Ammon's horn (tissue), 1 donor: ENCODE results near the gene ILF2.

Source experiments
- DNase-seq: peaks from one replicate; pipeline ENCODE4 v3.0.0-alpha.2; 2016; ENCODE audit warnings: low spot score

ILF2 gene

DNA sequence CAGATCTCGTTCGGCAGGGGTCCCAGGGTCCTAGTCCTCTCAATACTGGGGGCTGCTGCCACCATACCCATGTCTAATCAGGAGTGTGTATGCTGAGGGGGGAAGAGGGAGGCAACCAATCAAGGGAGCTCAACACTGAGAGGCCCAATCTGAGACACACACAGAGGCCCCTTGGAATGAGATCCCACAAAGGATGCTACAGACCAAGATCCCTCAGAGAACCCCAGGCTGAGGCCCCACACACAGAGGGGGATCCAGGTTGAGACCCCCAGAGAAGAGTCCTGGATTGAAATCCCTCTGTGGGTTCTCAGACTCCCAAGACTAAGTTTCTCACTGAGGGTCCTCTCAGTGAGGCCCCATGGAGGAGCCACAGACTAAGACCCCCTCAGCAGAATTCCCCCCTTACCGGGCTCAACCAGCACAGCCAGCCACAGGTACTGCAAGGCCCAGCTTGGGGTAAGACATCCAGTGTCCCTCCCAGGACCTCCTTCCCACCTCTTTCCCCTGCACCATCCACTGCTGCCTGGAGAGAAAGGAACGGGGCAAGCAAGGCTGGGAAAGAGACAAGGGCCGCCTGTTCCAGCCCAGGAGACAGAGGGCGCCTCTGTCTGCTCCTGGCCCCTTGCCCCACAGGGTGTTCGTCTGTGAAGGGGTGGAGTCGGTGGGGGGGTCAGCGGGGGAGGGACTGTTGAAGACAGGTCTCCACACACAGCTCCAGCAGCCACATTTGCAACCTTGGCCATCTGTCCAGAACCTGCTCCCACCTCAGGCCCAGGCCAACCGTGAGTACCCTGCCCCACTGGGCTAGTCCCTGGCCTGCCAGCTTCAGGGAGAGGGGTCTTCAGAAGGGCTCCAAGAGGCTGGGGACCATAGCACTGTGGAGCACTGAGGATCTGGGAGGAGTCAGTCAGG, 42.8 kb downstream of the ILF2 start, which contains the start of gene S100A1:
Gene S100A1, plus strand, starts transcription at position 720 of the 912 bp plus-strand sequence. CDS start 2,088 bp downstream, outside the sequence.
- peak; percentile 86 for DNase-seq

DNA sequence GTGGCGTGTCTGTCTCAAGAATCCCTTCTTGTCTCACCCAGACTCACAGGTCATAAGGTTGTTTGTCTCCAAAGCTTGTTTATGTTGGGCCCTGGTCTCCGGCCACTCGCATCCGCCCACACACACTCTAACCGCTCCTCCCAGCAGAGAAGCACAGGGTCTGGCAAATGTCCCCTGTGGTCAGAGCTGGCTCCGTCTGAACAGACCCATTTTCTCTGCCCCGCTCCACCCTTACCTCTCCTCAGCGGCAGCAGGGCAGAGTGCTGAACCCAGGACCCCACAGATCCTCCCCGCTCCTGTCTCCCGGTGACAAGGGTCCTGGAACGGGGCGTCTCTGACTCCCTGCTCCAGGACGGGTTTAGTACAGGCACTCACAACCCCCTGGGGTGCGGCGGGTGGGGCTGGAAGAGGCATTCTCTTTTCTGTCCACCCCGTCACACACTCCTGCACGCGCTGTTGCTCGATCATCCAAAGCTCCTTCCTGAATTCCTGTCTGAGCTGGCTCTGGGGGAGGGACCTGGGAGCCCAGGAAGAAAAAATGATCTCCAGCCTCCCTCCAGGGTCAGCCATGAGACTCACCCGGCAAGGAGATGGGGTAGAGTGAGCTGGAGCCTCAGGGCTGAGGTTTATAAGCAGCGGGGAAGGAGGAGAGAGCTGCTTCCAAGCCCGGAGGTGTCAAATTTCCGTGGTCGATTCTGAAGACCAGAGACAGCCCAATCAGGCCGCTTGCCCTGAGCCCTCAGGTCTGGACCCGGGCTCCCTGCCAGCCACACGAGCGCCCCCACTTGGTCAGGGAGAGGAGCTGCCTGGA, 43.7 kb downstream of the ILF2 start, which contains the start of gene S100A13:
Gene S100A13, minus strand, starts transcription at position 602 of the 811 bp plus-strand sequence. CDS start 1,033 bp downstream, outside the sequence.
- peak; percentile 67 for DNase-seq

DNA sequence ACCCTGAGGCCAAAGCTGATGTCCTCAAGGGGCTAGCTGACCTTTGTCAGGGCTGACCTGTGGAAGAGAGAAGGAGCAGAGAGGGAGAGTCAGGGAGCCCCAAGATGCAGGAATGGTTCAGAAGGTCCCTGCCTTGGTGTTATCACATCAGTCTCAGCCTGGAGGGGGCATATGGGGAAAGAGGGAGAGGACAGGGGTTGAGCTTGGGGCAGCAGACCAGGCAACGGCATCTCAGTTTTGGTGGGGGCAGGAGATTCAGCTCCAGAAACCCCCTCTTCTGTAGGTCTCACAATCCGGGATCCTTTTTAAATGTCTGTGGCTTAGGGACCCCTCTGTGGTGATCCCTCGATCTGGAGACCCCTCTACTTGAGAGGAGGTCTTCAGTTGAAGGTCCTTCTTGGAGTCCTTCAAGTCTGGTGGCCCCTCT, 44.3 kb downstream of the ILF2 start:
- no peak for DNase-seq

- no peak for DNase-seq
Observed at GRCh38 chr1:153624965-153625611, 45.7 kb downstream of the ILF2 start.

DNA sequence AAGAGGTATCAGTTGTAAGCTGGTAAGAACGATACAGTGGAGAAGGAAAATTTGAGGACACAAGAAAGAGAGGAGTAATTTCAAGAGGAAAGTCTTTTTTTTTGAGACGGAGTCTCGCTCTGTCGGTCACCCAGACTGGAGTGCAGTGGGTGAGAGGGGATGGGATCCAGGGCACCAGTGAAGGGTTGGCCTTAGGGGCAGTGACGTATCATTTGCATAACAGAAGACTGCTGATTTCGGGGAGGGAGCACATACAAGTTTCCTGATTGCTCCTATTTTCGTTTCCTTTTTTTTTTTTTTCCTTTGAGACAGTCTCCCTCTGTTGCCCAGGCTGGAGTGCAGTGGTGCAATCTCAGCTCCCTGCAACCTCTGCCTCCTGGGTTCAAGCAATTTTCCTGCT, 47.7 kb downstream of the ILF2 start:
- no peak for DNase-seq

- DNase-seq = no peak
Observed at GRCh38 chr1:153619171-153619570, 51.6 kb downstream of the ILF2 start.

- DNase-seq = no peak
Observed at GRCh38 chr1:153617663-153618062, 53.1 kb downstream of the ILF2 start.

DNA sequence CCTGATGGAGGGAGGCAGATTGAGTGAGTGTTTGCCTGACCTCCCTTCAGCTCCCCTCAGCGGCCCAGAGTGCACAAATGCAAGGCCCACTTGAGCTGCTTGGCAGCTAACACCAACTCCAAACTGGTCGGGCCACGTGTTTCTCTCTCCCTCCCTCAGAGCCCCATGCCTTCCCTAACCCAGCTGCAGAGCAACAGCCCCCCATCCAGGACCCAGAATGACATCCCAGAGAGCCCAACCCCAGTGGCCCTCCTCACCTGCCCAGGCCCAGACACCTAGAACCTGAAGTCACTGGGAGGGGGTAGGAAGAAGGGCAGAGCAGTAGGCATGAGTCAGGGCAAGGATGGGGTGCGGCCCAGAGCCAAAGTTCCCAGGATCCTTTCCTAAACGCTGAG, 53.9 kb downstream of the ILF2 start:
- no peak for DNase-seq

DNA sequence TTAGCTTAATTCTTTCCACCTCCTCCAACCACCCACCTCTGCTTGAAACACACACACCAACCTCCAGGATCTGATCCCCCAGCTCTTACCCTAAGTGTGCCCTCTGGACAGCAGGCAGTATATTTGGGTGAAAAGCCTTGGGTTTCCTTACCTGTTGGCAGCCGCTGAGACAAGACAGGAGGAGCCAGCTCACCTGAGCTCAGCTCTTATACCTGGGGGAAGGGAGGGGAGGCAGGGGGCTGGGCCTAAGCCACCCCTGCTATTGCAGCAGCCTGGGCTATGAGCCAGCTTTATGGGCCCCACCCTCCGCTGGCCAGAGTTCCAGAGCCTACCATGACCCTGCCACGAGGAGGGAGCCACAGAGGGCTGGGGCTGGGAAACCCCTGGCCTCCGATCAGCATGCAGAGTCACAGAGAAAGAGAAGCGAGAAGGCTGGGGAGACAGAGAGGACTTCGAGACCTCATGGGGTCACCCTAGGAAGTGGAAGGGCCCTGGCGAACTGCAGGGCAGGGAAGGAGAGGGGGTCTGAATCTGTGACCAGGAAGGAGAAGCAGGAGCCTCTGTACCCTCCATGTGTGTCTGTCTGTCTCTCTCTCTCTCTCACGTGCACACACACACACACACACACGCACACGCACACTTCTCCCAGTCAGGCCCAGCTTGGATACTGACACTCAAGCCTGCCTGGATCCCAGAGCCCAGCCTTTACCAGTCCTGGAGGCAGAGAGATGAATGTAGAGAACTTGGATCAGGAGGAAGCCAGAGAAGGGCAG, 54.5 kb downstream of the ILF2 start, which contains the start of gene S100A14:
Gene S100A14, minus strand, starts transcription at position 182 of the 773 bp plus-strand sequence. CDS start 467 bp downstream, outside the sequence.
- no peak for DNase-seq

GRCh38 chr1:153615406-153615805, 55.4 kb downstream of the ILF2 start:
- DNase-seq = no peak

- DNase-seq = no peak
Observed at GRCh38 chr1:153614906-153615305, 55.9 kb downstream of the ILF2 start.

GRCh38 chr1:153614189-153614900, 56.4 kb downstream of the ILF2 start:
- DNase-seq = no peak

DNA sequence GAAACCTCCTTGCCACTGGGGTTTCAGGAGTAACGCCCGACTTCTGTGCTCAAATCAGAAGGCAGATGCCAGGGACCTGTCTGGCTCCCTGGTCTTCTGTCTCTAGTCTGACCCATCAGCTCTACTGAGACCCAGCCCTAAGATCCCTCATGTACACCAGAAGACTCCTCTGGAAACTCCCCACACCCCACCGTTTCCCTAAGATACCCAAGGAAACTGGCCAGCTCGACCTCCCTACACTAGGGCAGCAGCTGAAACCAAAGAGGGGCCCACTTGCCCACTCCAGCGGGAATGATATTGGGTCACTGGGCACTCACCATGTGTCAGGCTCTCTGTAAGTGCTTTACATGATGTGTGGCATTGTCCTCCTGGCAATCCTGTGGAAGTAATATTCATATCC, 57.4 kb downstream of the ILF2 start:
- DNase-seq = no peak

GRCh38 chr1:153612755-153613331, 58.0 kb downstream of the ILF2 start, which contains the start of gene S100A16:
TSS of gene S100A16 (minus strand) at chr1:153613137. CDS start at chr1:153608151, 4,986 bp downstream.
- DNase-seq = no peak

DNA sequence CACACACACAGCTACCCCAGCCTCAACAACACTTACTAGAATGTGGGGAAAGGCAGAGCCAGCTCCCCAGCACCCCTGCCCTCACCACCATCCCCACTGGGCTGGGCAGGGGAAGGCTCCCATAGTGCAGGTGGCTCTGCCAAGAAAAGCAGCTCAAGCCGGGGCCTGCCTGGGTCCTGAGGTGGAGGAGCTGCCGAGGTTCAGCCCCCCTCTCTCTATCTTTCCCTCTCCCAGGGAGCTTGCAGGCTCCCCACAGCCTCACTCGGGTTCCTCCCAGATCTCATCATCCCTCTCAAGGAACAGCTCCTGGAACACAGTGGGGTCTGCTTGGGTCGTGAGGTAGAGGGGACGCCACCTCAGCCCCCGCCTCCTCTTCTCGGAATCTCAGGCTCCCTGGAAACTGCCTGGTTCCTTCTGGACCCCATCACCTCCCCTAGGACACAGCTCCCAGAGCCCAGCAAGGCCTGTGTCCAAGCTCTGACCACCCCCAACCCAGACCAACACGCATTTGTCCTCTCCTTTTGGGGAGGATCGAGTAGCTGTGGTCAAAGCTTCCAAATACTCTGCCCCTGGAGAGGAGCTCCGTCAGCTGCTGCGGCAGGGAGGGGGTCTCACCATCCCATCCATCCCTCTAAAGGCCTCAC, 58.6 kb downstream of the ILF2 start:
- no peak for DNase-seq
